HCT116 (cell line): ENCODE results near the gene ZNF488. TPM values are rescaled to one million over a fixed set of nuclear protein-coding genes. Genes with fewer than 3 reads are reported as not detected.

Experiments used
- ATAC-seq: fragments of 200-7000 bp; cut with Tn5 transposase; 2 replicates; pipeline ENCODE4 v1.9.1; 2020; ENCODE audit warnings: mild to moderate bottlenecking, moderate library complexity
- BruUV-seq: library from RNA; stranded (reverse); fragments of 400-500 nt; replicated peaks from 2 replicates; lab custom pipeline; 2021; lab: Mats Ljungman, UMichigan
- CTCF ChIA-PET: fragments of 300-600 bp; sonication (Branson Sonifier 250); formaldehyde crosslinking; loops from one replicate; lab custom pipeline; 2021; ENCODE audit warnings: antibody characterized with exemption; lab: Charles Lee
- POLR2A ChIA-PET: fragments of 300-600, 350-600 bp; sonication (Branson Sonifier 250); formaldehyde crosslinking; loops from one replicate; lab custom pipeline; 2021; ENCODE audit warnings: antibody characterized with exemption; lab: Charles Lee
- RAD21 ChIA-PET, 2 experiments: fragments of 300-600 bp; sonication (Branson Sonifier 250); formaldehyde crosslinking; loops; one replicate each; lab custom pipeline; 2023; ENCODE audit warnings: low total read pairs in 2 of 2; ENCODE audit not compliant: uncharacterized antibody in 2 of 2, unreplicated experiment in 2 of 2, low non-redundant PET in 1 of 2; lab: Charles Lee
- DNase-seq: peaks from one replicate; pipeline ENCODE4 v3.0.0-alpha.2; 2010; ENCODE audit warnings: low read depth, low spot score
- H2AFZ ChIP-seq: fragments of 200-600 bp; shearing (Covaris generic), sonication (generic); 2 replicates; pipeline ENCODE4 v1.6.1; 2017; ENCODE audit warnings: low read depth, mixed run types, mixed read lengths, antibody characterized with exemption, low read length; ENCODE audit not compliant: poor library complexity, severe bottlenecking
- H3K27ac ChIP-seq: 2 replicates; pipeline ENCODE4 v1.5.1; 2012; ENCODE audit warnings: low read depth, low read length
- H3K27me3 ChIP-seq: fragments of 200-600 bp; sonication (generic); 2 replicates; pipeline ENCODE4 v1.6.1; 2016; ENCODE audit warnings: mixed run types, low read length, mixed read lengths; ENCODE audit not compliant: insufficient read depth
- H3K36me3 ChIP-seq, 2 experiments: fragments of 200-500 bp in 1 of 2; fragments of 200-600 bp in 1 of 2; sonication (Bioruptor generic) in 1 of 2; sonication (generic) in 1 of 2; 2 replicates each; pipeline versions ENCODE4 v1.5.1 to v1.6.1; 2014 to 2016; ENCODE audit warnings: low read length in 2 of 2, inconsistent platforms in 1 of 2, mixed read lengths in 1 of 2, mixed run types in 1 of 2; ENCODE audit not compliant: insufficient read depth in 2 of 2, control insufficient read depth in 1 of 2
- H3K4me1 ChIP-seq, 2 experiments: fragments of 200-600 bp in 1 of 2; sonication (generic) in 1 of 2; 2 replicates each; pipeline versions ENCODE4 v1.5.1 to v1.6.1; 2012 to 2017; ENCODE audit warnings: low read length in 2 of 2, inconsistent platforms in 1 of 2, mild to moderate bottlenecking in 1 of 2, mixed read lengths in 1 of 2, mixed run types in 1 of 2, moderate library complexity in 1 of 2; ENCODE audit not compliant: insufficient read depth in 2 of 2, control insufficient read depth in 1 of 2
- H3K4me2 ChIP-seq: fragments of 200-600 bp; sonication (generic); 2 replicates; pipeline ENCODE4 v1.6.1; 2017; ENCODE audit warnings: mixed run types, low read length, mixed read lengths
- H3K4me3 ChIP-seq, 2 experiments: fragments of 200-600 bp in 1 of 2; sonication (generic) in 1 of 2; replicated peaks in 1 of 2; 2 replicates each; pipeline ENCODE4 v1.5.1; 2011 to 2016; ENCODE audit warnings: low read length in 2 of 2, control low read depth in 1 of 2, low read depth in 1 of 2, mild to moderate bottlenecking in 1 of 2, mixed read lengths in 1 of 2, mixed run types in 1 of 2
- H3K79me2 ChIP-seq: fragments of 200-600 bp; sonication (generic); 2 replicates; pipeline ENCODE4 v1.6.1; 2017; ENCODE audit warnings: mild to moderate bottlenecking, mixed run types, low read length, moderate library complexity, mixed read lengths; ENCODE audit not compliant: insufficient read depth
- H3K9ac ChIP-seq: fragments of 200-600 bp; sonication (generic); 2 replicates; pipeline ENCODE4 v1.6.1; 2016; ENCODE audit warnings: low read length, mixed read lengths
- H3K9me2 ChIP-seq: fragments of 200-600 bp; sonication (generic), shearing (Covaris generic); 2 replicates; pipeline ENCODE4 v1.6.1; 2017; ENCODE audit warnings: mixed run types, mild to moderate bottlenecking, moderate library complexity; ENCODE audit not compliant: insufficient read depth
- H3K9me3 ChIP-seq, 2 experiments: fragments of 200-500 bp in 1 of 2; fragments of 200-600 bp in 1 of 2; sonication (Bioruptor generic) in 1 of 2; sonication (generic) in 1 of 2; 2 replicates each; pipeline ENCODE4 v1.6.1; 2014 to 2017; ENCODE audit warnings: low read length in 2 of 2, mixed read lengths in 2 of 2, inconsistent platforms in 1 of 2, low read depth in 1 of 2, mild to moderate bottlenecking in 1 of 2, mixed run types in 1 of 2, moderate library complexity in 1 of 2; ENCODE audit not compliant: control insufficient read depth in 1 of 2, insufficient read depth in 1 of 2
- H4K20me1 ChIP-seq: fragments of 200-600 bp; sonication (generic), shearing (Covaris generic); 2 replicates; pipeline ENCODE4 v1.6.1; 2017; ENCODE audit warnings: mixed run types, mild to moderate bottlenecking, moderate library complexity; ENCODE audit not compliant: insufficient read depth
- ATF3 ChIP-seq: IDR thresholded peaks from 2 replicates; pipeline ENCODE4 v1.6.1; 2012
- CBX3 ChIP-seq: IDR thresholded peaks from 2 replicates; pipeline ENCODE4 v1.6.1; 2012; ENCODE audit warnings: low read depth
- CEBPB ChIP-seq: IDR thresholded peaks from 2 replicates; pipeline ENCODE4 v1.6.1; 2012; ENCODE audit warnings: low read depth
- EGR1 ChIP-seq: IDR thresholded peaks from 2 replicates; pipeline ENCODE4 v1.6.1; 2012; ENCODE audit warnings: low read depth
- ELF1 ChIP-seq: IDR thresholded peaks from 2 replicates; pipeline ENCODE4 v1.6.1; 2012; ENCODE audit warnings: low read depth, borderline replicate concordance
- EZH2phosphoT487 ChIP-seq: fragments of 200-600 bp; IDR thresholded peaks from 2 replicates; pipeline ENCODE4 v1.6.1; 2018; ENCODE audit warnings: antibody characterized with exemption, borderline replicate concordance
- MAX ChIP-seq: IDR thresholded peaks from 2 replicates; pipeline ENCODE4 v1.6.1; 2012
- POLR2A ChIP-seq: IDR thresholded peaks from 2 replicates; pipeline ENCODE4 v1.7.0; 2011; ENCODE audit warnings: borderline replicate concordance; ENCODE audit not compliant: insufficient read depth, insufficient read length; ENCODE audit errors: extremely low read depth
- RAD21 ChIP-seq: IDR thresholded peaks from 2 replicates; pipeline ENCODE4 v1.6.1; 2012; ENCODE audit warnings: low read depth, mild to moderate bottlenecking
- REST ChIP-seq: IDR thresholded peaks from 2 replicates; pipeline ENCODE4 v1.6.1; 2012; ENCODE audit warnings: low read depth
- SIN3A ChIP-seq: IDR thresholded peaks from 2 replicates; pipeline ENCODE4 v1.6.1; 2012; ENCODE audit warnings: low read depth
- SP1 ChIP-seq: IDR thresholded peaks from 2 replicates; pipeline ENCODE4 v1.6.1; 2012; ENCODE audit warnings: low read depth
- TCF7L2 ChIP-seq: IDR thresholded peaks from 2 replicates; pipeline ENCODE4 v1.7.0; 2011; ENCODE audit warnings: borderline replicate concordance, inconsistent platforms; ENCODE audit not compliant: insufficient read depth, insufficient read length; ENCODE audit errors: extremely low read depth
- ZBTB33 ChIP-seq: IDR thresholded peaks from 2 replicates; pipeline ENCODE4 v1.6.1; 2011; ENCODE audit warnings: mild to moderate bottlenecking, low read length, moderate library complexity; ENCODE audit not compliant: insufficient replicate concordance; ENCODE audit errors: extremely low read depth
- ZFX ChIP-seq: fragments of 450-650 bp; IDR thresholded peaks from 2 replicates; pipeline ENCODE4 v1.6.1; 2017
- ZNF274 ChIP-seq: fragments of 200-500 bp; sonication (Bioruptor generic); IDR thresholded peaks from 2 replicates; pipeline ENCODE4 v1.6.1; 2014; ENCODE audit warnings: mild to moderate bottlenecking, low read depth, low read length, inconsistent platforms
- intact Hi-C: fragments of 100-400 bp; cut with micrococcal nuclease; formaldehyde crosslinking; loops from 2 replicates; pipeline ENCODE4 v1.10.0; 2022
- total RNA-seq: library from RNA; stranded (reverse); gene quantifications from one replicate; pipeline ENCODE4 v1.2.1, GENCODE V29; 2021; ENCODE audit not compliant: unreplicated experiment

The ZNF488 gene
- total RNA-seq, 1 experiment from 2014 or later, result 3.9 TPM

GRCh38 chr10:47357911-47358310, 26.2 kb downstream of the ZNF488 start (continued):
- TF ChIP-seq ZBTB33, result no peak

- RAD21 ChIA-PET, result no interaction called here
- Histone ChIP-seq H2AFZ (no peak overlapping the region), H3K27me3 (no peaks in the 10 kb centered on the region), H3K4me2 (no peak overlapping the region), H3K27ac (no peak overlapping the region), H3K4me3 (no peak overlapping the region), H3K79me2 (no peaks in the 10 kb centered on the region), H3K36me3 (no peaks in the 10 kb centered on the region), H3K9ac (no peak overlapping the region), H3K9me3 (no peaks in the 10 kb centered on the region), H3K9me2 (no peaks in the 10 kb centered on the region), H4K20me1 (no peaks in the 10 kb centered on the region), H3K4me1 (peaks cover 0 to 9% of the 10 kb centered on the region in 2 experiments; a peak in 1 of 4 replicates)
- DNase-seq, result no peak
- CTCF ChIA-PET, result no interaction called here
- intact Hi-C loops, result no loop called here
- TF ChIP-seq MAX, result no peak
- no peak for TF ChIP-seq SIN3A
- TF ChIP-seq ZFX, result no peak
- no peak for TF ChIP-seq ELF1
- no peak for TF ChIP-seq ZBTB33
- TF ChIP-seq EZH2phosphoT487, result no peak
- TF ChIP-seq POLR2A, result no peak
- no peak for TF ChIP-seq CBX3
- TF ChIP-seq TCF7L2, result no peak
- TF ChIP-seq CEBPB, result no peak
- no peak for TF ChIP-seq ZNF274
- no peak for TF ChIP-seq RAD21
- TF ChIP-seq EGR1, result no peak
- no peak for TF ChIP-seq SP1
- no peak for TF ChIP-seq REST
- no peak for TF ChIP-seq ATF3
- ATAC-seq, result no peak
- POLR2A ChIA-PET, result no interaction called here
- BruUV-seq, result no TSS peak
Measured at GRCh38 chr10:47357131-47357582, 26.9 kb downstream of the ZNF488 start.
